GM12801 (cell line): ENCODE results near the gene ACBD4.

Experiments used
- CTCF ChIP-seq: IDR thresholded peaks from one replicate; pipeline ENCODE4 v1.5.1; 2011; ENCODE audit warnings: control low read depth; ENCODE audit not compliant: insufficient read length; ENCODE audit errors: extremely low read depth

ACBD4 gene

GRCh38 chr17:45117334-45117733, 18.2 kb upstream of the ACBD4 start:
- TF ChIP-seq CTCF, result no peak

GRCh38 chr17:45117848-45118646, 17.4 kb upstream of the ACBD4 start:
- TF ChIP-seq CTCF, result no peak

- TF ChIP-seq CTCF, result no peak
Observed at GRCh38 chr17:45118691-45119090, 16.8 kb upstream of the ACBD4 start.

GRCh38 chr17:45119964-45120363, 15.5 kb upstream of the ACBD4 start:
- TF ChIP-seq CTCF, result no peak

GRCh38 chr17:45120558-45120957, 14.9 kb upstream of the ACBD4 start:
- TF ChIP-seq CTCF, result no peak

GRCh38 chr17:45121055-45121454, 14.4 kb upstream of the ACBD4 start:
- TF ChIP-seq CTCF, result no peak

- TF ChIP-seq CTCF, result no peak
Observed at GRCh38 chr17:45123076-45123770, 12.3 kb upstream of the ACBD4 start.
